GM12878 (cell line): ENCODE data around the gene ANKRD28.

Experiments used
- BCL11A ChIP-seq: IDR thresholded peaks from 2 replicates; pipeline ENCODE4 v1.6.1; 2011; ENCODE audit warnings: low read depth, low read length
- CBX5 ChIP-seq: sonication (generic); IDR thresholded peaks from 2 replicates; pipeline ENCODE4 v1.6.1; 2016; ENCODE audit warnings: low read depth, moderate library complexity, mild to moderate bottlenecking, inconsistent platforms
- CREM ChIP-seq: IDR thresholded peaks from 2 replicates; pipeline ENCODE4 v1.6.1; 2014; ENCODE audit warnings: antibody characterized with exemption, low read depth
- EZH2 ChIP-seq: IDR thresholded peaks from 2 replicates; pipeline ENCODE4 v1.6.1; 2012; ENCODE audit warnings: low read depth, mild to moderate bottlenecking, control low read depth, inconsistent platforms, low read length, borderline replicate concordance; ENCODE audit not compliant: control insufficient read depth
- RAD21 ChIP-seq: IDR thresholded peaks from 2 replicates; pipeline ENCODE4 v1.6.1; 2011; ENCODE audit warnings: mild to moderate bottlenecking, low read depth, low read length, moderate library complexity; ENCODE audit not compliant: insufficient read depth
- SMC3 ChIP-seq: IDR thresholded peaks from 2 replicates; pipeline ENCODE4 v1.6.1; 2011; ENCODE audit warnings: low read length, improper control_type of control experiment, borderline replicate concordance
- SP1 ChIP-seq: IDR thresholded peaks from one replicate; pipeline ENCODE4 v1.6.1; 2011; ENCODE audit warnings: low read depth, low read length
- ZNF384 ChIP-seq: IDR thresholded peaks from 2 replicates; pipeline ENCODE4 v1.6.1; 2012; ENCODE audit warnings: low read depth, mild to moderate bottlenecking, low read length, improper control_type of control experiment, borderline replicate concordance
- ZZZ3 ChIP-seq: IDR thresholded peaks from 2 replicates; pipeline ENCODE4 v1.6.1; 2011; ENCODE audit warnings: low read depth; ENCODE audit not compliant: control insufficient read depth, insufficient read length
- TF ChIP-seq, protein P1 (sequence below): fragments of 450-650 bp; formaldehyde crosslinking; IDR thresholded peaks from 2 replicates; pipeline ENCODE4 v1.4.0; 2022; ENCODE audit warnings: mild to moderate bottlenecking, moderate library complexity
- TF ChIP-seq, protein P2 (sequence below): IDR thresholded peaks from 2 replicates; pipeline ENCODE4 v1.6.1; 2012; ENCODE audit warnings: low read length, inconsistent platforms

DNA sequence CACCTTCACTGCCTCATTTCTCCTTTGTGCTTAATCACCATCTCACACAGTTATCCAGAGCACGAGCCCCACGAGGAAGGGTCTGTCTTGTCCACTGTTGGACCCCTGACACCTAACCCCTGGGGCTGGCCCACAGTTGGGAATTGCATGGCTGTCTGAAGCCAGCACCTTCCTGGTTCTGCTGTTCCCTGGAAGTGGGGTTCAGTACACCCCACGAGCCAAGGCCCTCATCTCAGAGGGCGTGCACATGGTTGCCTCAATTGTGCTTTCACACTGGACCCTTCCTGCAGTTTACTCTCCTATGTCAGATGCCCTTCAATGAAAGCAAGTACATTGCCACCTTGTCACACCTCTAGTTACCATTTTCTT lies 165.6 kb downstream of the ANKRD28 start:
- TF ChIP-seq CBX5 (no peak), SMC3 (no peak), EZH2 (no peak), SP1 (no peak), ZNF384 (no peak), BCL11A (no peak), RAD21 (no peak), CREM (no peak), ZZZ3 (no peak)
- TF ChIP-seq, protein P1, sequence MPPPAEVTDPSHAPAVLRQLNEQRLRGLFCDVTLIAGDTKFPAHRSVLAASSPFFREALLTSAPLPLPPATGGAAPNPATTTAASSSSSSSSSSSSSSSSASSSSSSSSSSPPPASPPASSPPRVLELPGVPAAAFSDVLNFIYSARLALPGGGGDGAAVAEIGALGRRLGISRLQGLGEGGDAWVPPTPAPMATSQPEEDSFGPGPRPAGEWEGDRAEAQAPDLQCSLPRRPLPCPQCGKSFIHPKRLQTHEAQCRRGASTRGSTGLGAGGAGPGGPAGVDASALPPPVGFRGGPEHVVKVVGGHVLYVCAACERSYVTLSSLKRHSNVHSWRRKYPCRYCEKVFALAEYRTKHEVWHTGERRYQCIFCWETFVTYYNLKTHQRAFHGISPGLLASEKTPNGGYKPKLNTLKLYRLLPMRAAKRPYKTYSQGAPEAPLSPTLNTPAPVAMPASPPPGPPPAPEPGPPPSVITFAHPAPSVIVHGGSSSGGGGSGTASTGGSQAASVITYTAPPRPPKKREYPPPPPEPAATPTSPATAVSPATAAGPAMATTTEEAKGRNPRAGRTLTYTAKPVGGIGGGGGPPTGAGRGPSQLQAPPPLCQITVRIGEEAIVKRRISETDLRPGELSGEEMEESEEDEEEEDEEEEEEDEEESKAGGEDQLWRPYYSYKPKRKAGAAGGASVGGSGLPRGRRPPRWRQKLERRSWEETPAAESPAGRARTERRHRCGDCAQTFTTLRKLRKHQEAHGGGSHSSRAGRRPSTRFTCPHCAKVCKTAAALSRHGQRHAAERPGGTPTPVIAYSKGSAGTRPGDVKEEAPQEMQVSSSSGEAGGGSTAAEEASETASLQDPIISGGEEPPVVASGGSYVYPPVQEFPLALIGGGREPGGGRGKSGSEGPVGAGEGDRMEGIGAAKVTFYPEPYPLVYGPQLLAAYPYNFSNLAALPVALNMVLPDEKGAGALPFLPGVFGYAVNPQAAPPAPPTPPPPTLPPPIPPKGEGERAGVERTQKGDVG (CRISPR knock-in tag): no peak
- TF ChIP-seq, protein P2, sequence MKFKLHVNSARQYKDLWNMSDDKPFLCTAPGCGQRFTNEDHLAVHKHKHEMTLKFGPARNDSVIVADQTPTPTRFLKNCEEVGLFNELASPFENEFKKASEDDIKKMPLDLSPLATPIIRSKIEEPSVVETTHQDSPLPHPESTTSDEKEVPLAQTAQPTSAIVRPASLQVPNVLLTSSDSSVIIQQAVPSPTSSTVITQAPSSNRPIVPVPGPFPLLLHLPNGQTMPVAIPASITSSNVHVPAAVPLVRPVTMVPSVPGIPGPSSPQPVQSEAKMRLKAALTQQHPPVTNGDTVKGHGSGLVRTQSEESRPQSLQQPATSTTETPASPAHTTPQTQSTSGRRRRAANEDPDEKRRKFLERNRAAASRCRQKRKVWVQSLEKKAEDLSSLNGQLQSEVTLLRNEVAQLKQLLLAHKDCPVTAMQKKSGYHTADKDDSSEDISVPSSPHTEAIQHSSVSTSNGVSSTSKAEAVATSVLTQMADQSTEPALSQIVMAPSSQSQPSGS: no peak
